Ishikawa (cell line): Measurements from ENCODE around the gene SLC13A1.

Experiments
- CEBPB ChIP-seq: IDR thresholded peaks from 2 replicates; pipeline ENCODE4 v1.6.1; 2012
- CREB1 ChIP-seq: IDR thresholded peaks from 2 replicates; pipeline ENCODE4 v1.6.1; 2012; ENCODE audit warnings: low read depth
- EGR1 ChIP-seq: IDR thresholded peaks from 2 replicates; pipeline ENCODE4 v1.6.1; 2012
- EP300 ChIP-seq: IDR thresholded peaks from 2 replicates; pipeline ENCODE4 v1.6.1; 2012; ENCODE audit warnings: borderline replicate concordance
- FOXM1 ChIP-seq: IDR thresholded peaks from 2 replicates; pipeline ENCODE4 v1.6.1; 2012; ENCODE audit warnings: low read depth, borderline replicate concordance
- NFIC ChIP-seq: IDR thresholded peaks from 2 replicates; pipeline ENCODE4 v1.6.1; 2012
- RAD21 ChIP-seq: IDR thresholded peaks from 2 replicates; pipeline ENCODE4 v1.6.1; 2012; ENCODE audit warnings: low read depth
- TAF1 ChIP-seq: IDR thresholded peaks from 2 replicates; pipeline ENCODE4 v1.6.1; 2012; ENCODE audit warnings: low read depth, mild to moderate bottlenecking
- TCF12 ChIP-seq: IDR thresholded peaks from 2 replicates; pipeline ENCODE4 v1.6.1; 2012; ENCODE audit warnings: low read depth
- TEAD4 ChIP-seq: IDR thresholded peaks from 2 replicates; pipeline ENCODE4 v1.6.1; 2012
- YY1 ChIP-seq: IDR thresholded peaks from 2 replicates; pipeline ENCODE4 v1.6.1; 2012; ENCODE audit warnings: low read depth
- ZBTB7A ChIP-seq: IDR thresholded peaks from 2 replicates; pipeline ENCODE4 v1.6.1; 2012; ENCODE audit warnings: low read depth
- TF ChIP-seq, protein P1 (sequence below): IDR thresholded peaks from 2 replicates; pipeline ENCODE4 v1.6.1; 2012
- TF ChIP-seq, protein P2 (sequence below): IDR thresholded peaks from 2 replicates; pipeline ENCODE4 v1.6.1; 2012
- TF ChIP-seq, protein P3 (sequence below): IDR thresholded peaks from 2 replicates; pipeline ENCODE4 v1.6.1; 2012; ENCODE audit warnings: low read depth, mild to moderate bottlenecking

Gene SLC13A1

DNA sequence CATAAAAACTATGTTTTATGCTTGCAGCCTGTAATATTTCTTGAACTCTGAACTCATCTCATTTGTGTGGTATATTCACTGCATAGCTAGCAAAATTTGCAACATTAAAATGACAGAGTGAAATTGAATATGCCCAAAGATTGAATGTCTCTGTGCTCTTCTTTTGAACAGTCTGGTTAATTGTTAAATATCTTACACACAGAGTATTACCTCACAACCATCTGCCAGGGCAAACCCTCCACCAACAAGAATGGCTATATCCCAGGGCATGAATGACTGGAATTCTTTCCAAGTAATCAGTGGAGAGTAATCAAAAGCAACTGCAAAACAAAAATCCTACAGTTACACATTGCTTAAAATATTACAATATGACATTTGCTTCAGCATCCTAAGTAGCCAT is 76.9 kb downstream of the SLC13A1 start:
- no peak for TF ChIP-seq NFIC
- no peak for TF ChIP-seq RAD21
- no peak for TF ChIP-seq CEBPB
- no peak for TF ChIP-seq CREB1
- no peak for TF ChIP-seq EGR1
- TF ChIP-seq EP300, result no peak
- TF ChIP-seq, protein P1, sequence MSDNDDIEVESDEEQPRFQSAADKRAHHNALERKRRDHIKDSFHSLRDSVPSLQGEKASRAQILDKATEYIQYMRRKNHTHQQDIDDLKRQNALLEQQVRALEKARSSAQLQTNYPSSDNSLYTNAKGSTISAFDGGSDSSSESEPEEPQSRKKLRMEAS, result no peak
- TF ChIP-seq TAF1, result no peak

DNA sequence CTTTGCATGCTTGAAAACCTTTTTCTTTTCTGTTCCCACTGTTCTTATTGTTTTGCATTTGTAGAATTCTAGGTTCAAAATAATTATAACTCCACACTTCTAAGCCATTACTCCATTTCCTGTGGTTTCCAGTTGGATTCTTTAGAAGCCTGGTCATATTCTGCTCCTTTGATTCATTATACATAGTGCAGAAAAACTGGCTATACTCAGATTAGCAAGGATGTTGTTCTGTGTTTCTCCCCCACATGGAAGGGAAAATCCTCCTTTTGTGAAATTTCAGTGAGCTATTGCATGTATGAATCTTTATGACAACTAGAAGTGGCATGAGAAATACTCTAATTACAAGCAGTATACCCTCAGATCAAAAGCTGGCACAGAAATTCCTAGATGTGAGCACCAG is 79.5 kb downstream of the SLC13A1 start:
- no peak for TF ChIP-seq ZBTB7A
- no peak for TF ChIP-seq CREB1
- TF ChIP-seq RAD21, result no peak
- no peak for TF ChIP-seq YY1
- TF ChIP-seq EP300, result no peak
- no peak for TF ChIP-seq TAF1
- TF ChIP-seq TEAD4, result no peak
- TF ChIP-seq NFIC, result no peak
- no peak for TF ChIP-seq EGR1
- TF ChIP-seq, protein P2, sequence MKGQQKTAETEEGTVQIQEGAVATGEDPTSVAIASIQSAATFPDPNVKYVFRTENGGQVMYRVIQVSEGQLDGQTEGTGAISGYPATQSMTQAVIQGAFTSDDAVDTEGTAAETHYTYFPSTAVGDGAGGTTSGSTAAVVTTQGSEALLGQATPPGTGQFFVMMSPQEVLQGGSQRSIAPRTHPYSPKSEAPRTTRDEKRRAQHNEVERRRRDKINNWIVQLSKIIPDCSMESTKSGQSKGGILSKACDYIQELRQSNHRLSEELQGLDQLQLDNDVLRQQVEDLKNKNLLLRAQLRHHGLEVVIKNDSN, result no peak
- TF ChIP-seq, protein P3, sequence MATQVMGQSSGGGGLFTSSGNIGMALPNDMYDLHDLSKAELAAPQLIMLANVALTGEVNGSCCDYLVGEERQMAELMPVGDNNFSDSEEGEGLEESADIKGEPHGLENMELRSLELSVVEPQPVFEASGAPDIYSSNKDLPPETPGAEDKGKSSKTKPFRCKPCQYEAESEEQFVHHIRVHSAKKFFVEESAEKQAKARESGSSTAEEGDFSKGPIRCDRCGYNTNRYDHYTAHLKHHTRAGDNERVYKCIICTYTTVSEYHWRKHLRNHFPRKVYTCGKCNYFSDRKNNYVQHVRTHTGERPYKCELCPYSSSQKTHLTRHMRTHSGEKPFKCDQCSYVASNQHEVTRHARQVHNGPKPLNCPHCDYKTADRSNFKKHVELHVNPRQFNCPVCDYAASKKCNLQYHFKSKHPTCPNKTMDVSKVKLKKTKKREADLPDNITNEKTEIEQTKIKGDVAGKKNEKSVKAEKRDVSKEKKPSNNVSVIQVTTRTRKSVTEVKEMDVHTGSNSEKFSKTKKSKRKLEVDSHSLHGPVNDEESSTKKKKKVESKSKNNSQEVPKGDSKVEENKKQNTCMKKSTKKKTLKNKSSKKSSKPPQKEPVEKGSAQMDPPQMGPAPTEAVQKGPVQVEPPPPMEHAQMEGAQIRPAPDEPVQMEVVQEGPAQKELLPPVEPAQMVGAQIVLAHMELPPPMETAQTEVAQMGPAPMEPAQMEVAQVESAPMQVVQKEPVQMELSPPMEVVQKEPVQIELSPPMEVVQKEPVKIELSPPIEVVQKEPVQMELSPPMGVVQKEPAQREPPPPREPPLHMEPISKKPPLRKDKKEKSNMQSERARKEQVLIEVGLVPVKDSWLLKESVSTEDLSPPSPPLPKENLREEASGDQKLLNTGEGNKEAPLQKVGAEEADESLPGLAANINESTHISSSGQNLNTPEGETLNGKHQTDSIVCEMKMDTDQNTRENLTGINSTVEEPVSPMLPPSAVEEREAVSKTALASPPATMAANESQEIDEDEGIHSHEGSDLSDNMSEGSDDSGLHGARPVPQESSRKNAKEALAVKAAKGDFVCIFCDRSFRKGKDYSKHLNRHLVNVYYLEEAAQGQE, result no peak
- TF ChIP-seq, protein P1, result no peak
- TF ChIP-seq FOXM1, result no peak
- no peak for TF ChIP-seq CEBPB
- TF ChIP-seq TCF12, result no peak

DNA sequence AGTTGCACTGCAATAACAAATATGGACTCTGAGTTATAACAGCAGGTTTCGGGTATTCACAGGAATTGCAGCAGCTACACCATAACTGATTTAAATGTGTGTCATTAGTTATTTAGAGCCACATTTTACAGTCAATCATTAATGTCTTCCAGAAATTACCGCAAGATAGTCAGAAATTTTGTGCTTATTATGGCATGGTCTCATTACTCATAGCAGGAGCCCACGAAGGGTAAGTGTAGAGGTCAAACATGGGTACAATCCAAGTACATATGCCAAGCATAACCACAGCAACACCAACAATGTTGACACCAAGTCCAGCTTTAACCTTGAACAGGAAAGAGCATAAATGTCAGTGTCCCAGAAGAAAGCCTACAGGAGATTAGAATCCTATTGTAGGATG is 84.4 kb downstream of the SLC13A1 start:
- TF ChIP-seq, protein P1, result no peak
- TF ChIP-seq FOXM1 (no peak), TCF12 (no peak), RAD21 (no peak), YY1 (no peak), CREB1 (no peak), CEBPB (no peak), EP300 (no peak), EGR1 (no peak), TAF1 (no peak), ZBTB7A (no peak)
- TF ChIP-seq, protein P2, result no peak
- TF ChIP-seq, protein P3, result no peak

DNA sequence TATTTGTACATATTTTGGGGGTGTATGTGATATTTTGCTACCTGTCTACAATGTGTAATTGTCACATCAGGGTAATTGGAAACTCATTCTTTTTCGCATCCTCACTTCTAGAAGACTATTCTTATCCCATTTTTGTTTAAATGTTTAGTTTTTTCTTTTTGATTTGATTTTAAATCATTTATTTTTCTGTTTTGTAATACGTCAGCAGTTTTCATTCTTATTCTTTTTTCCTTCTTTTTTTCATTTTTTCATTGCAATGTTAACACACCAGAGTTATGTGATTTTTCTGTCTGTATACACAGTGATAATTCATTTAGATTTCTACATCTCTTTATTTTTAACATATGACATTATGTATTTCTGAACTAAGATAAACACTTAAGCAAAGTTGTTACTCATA is 85.5 kb downstream of the SLC13A1 start:
- TF ChIP-seq, protein P1, result no peak
- TF ChIP-seq TAF1, result no peak
- no peak for TF ChIP-seq EGR1
- TF ChIP-seq RAD21, result no peak
- TF ChIP-seq ZBTB7A, result no peak
- no peak for TF ChIP-seq CEBPB
- TF ChIP-seq CREB1, result no peak
- no peak for TF ChIP-seq EP300
- no peak for TF ChIP-seq TEAD4

DNA sequence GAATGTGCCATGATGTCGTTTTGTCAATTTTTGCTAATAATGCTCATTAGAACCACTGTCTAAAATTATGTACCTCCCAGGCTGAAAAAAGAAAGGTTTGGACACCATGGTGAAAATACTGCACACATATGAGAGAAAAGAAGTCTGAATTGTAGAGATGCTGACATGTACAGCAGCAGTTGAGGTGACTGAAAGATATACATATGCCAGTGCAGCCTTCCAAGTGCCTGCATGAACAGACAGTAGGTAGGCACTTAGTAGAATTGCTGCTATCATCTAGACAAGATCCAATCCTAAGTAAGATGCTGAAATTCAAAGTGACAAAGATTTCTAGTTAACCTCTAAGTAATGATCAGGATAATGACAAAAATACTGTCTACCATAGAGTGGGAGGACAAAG is 86.9 kb downstream of the SLC13A1 start:
- TF ChIP-seq, protein P2, result no peak
- no peak for TF ChIP-seq EGR1
- no peak for TF ChIP-seq FOXM1
- no peak for TF ChIP-seq RAD21
- no peak for TF ChIP-seq TAF1
- no peak for TF ChIP-seq EP300
- no peak for TF ChIP-seq TCF12
- TF ChIP-seq NFIC, result no peak

DNA sequence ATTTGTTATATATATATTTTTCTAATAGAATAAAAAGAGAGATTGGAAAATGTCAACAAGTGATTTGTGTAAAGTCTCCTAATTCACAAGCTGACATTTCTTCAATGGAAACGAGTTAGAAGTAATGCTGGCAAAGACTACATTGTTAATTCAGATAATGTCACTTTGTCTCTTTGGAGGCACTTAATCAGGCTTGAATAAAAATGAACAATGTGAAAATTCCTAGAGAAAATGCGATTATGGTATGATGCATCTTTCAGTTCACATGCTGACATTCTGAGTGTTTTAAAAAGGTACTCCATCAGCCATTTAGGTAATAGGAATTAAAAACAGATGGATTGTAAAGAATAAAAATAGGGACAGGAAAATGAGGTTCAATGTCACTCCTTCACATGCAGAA is 100.1 kb downstream of the SLC13A1 start:
- TF ChIP-seq, protein P2, result no peak
